ENCODE data around the gene SGSH.
A peak's percentile ranks its signal among the peaks of the same experiment; 100 is the strongest.

The SGSH gene

DNA sequence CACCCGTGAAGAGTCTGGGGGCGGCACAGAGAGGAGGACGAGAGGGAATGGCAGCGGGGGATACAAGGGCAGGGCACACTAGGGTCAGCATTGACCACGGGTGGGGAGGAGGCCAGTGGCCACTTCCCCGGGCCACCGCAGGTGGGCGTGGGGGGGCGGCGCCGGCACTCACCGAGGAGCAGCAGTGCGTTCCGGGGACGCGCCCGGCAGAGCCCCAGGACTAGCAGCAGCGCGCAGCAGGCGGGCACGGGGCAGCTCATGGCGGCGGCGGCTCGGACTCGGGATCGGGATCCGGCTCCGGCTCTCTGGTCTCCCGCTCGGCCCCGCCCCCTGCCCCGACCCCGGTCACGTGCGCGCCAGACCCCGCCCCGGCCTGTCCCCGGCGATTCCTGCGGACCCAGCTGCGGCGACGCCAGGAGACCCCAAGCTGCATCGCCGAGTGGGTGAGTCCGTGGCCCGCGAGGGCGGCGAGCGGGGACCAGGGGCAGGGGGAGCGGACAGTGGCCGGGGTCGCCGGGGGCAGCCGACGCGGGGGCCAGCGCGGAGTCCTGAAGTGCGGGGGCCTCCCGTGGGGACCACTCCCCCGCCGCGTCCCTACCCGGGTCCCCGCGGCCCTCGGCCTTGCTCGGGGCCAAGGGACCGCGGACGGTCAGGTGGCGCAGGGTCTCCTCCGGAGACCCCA lies at the start of gene SGSH, which contains the start of gene SLC26A11:
SGSH (minus strand) TSS at position 280 of the 682 bp plus-strand sequence; CDS start at position 260, 20 bp downstream.
SLC26A11 (plus strand) TSS at position 374 of the 682 bp plus-strand sequence. CDS start 1,134 bp downstream, outside the sequence.
- in situ Hi-C loops (cut with HindIII; ENCODE audit: low pct_unique_long_range_greater_than_20kb, low sequenced_read_pairs) = no loop called here
- peak; percentile 80 to 100 for DNase-seq (ENCODE audit: low read depth in 1 of 2, low spot score in 1 of 2)
- TF ChIP-seq JUND (IDR thresholded peaks at IDR 0.05; ENCODE audit: low read depth) = no peak

DNA sequence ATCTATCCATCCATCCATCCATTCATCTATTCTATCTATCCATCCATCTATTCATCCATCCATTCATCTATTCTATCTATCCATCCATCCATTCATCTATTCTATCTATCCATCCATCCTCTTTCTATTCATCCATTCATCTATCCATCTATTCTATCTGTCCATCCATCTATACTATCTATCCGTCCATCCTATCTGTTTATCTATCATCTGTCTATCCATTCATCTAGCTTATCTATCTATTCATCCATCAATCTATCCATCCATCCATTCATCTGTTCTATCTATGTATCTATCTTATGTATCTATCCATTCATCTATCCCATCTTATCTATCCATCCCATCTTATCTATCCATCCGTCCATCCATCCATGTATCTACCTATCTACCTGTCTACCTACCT lies 49.3 kb upstream of the SGSH start:
- in situ Hi-C loops (cut with HindIII; ENCODE audit: low pct_unique_long_range_greater_than_20kb, low sequenced_read_pairs) = no loop called here
- no peak for TF ChIP-seq JUND (IDR thresholded peaks at IDR 0.05; ENCODE audit: low read depth)
- DNase-seq (ENCODE audit: low read depth in 1 of 2, low spot score in 1 of 2) = no peak

DNA sequence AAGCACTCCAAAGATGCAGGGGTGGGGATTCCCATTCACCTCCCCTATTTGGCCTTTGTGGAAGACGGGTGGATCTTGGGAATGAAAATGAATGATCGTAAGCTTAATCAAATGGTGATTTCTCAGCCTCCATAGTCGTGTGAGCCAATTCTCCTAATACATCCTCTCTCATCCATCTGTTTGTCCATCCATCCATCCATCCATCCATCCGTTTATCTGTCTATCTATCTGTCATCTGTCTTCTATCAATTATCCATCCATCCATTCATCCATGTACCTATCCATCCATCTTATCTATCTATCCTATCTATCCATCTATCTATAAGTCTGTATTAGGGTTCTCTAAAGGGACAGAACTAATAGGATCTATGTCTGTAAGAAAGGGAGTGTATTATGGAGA lies 48.3 kb upstream of the SGSH start:
- in situ Hi-C loops (cut with HindIII; ENCODE audit: low pct_unique_long_range_greater_than_20kb, low sequenced_read_pairs) = no loop called here
- DNase-seq (ENCODE audit: low read depth in 1 of 2, low spot score in 1 of 2) = no peak
- TF ChIP-seq JUND (IDR thresholded peaks at IDR 0.05; ENCODE audit: low read depth) = no peak

DNA sequence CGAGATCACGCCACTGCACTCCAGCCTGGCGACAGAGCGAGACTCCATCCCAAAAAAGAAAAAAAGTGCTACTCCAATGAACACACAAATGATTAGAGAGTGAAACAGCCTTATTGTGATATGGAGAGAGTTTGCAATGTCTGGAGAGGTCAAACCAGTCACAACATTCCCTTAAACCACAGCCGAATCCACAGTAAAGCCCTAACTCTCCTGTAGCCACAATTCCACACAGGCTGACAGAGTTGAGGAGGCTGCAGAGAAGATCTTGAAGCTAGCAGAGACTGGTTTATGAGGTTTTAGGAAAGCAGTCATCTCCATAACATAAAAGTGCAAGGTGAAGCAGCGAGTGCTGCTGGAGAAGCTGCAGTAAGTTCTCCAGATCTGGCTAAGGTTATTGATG lies 47.3 kb upstream of the SGSH start:
- in situ Hi-C loops (cut with HindIII; ENCODE audit: low pct_unique_long_range_greater_than_20kb, low sequenced_read_pairs) = no loop called here
- TF ChIP-seq JUND (IDR thresholded peaks at IDR 0.05; ENCODE audit: low read depth) = no peak
- no peak for DNase-seq (ENCODE audit: low read depth in 1 of 2, low spot score in 1 of 2)

DNA sequence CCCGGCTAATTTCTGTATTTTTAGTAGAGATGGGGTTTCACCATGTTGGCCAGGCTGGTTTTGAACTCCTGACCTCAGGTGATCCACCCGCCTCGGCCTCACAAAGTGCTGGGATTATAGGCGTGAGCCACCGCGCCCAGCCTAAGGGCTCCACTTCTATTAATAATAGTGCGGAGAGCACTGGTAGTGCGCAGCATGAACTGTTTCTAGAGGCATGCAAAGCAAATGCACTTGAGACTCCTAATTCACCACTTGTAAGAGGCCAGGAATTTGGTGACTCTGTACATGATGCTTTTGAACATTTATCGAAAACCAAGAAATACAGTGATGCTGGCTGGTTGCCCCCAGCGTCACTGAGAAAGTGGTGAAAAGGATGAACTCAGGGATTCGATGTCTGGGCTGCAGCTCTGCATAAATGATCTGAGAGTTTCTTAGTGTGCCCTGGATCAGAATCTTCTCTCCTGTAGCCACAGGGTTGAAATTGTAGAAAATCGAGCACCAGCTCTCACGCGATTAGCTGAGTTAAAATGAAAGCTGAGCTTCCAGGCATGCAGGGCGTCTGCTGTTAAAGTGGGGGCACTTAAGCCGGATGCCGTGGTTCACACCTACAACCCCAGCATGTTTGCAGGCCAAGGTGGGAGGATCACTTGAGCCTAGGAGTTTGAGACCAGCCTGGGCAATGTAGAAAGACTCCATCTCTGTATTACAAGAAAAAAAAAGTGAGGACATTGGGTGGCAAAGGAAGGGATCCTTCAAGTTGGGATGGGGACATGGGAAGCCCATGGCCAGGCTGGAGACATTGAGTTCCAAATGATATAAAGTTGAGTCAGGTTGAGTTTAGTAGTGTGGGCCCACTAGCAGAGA lies 45.3 kb upstream of the SGSH start:
- TF ChIP-seq JUND (IDR thresholded peaks at IDR 0.05; ENCODE audit: low read depth) = no peak
- in situ Hi-C loops (cut with HindIII; ENCODE audit: low pct_unique_long_range_greater_than_20kb, low sequenced_read_pairs) = no loop called here
- no peak for DNase-seq (ENCODE audit: low read depth in 1 of 2, low spot score in 1 of 2)

DNA sequence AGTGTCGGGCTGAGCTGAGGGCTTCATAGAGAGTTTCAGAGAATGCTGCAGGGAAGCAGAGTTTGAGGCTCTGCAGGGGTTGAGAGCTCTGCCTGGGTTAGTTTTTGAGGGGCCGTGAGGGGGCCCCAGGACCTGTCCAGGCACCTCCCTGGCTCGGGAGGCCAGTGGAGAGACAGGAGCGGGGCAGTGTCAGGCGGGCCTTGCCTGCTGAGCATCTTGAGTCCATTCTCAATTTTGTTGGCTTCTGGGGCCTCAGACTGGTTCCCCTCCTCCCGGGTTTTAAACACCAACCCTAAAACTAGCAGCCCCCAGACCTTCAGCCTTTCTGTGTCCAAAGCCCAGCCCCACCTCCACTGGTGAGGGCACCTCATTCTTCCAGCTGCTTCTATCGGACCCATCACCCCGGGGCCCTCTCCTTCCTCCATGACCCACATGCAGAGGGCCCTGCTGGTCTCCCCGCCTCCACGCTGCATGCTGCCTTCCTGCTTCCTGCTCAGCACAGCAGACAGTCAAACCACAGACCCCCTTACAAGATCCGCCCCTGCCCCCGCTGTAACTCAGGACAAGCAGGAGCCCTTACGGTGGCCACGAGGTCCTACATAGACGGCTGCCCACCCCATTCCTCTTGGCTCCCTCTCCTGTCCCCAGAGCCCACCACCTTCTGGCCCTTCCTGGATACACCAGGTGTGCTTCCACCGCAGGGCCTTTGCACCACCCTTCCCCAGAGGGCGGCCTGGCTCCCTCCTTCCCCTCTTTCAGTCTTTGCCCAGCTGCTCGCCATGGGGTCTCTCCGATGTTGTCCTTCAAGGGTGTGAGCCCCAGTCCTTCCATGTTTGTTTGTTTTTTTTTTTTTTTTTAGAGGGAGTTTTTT lies 44.3 kb upstream of the SGSH start:
- in situ Hi-C loops (cut with HindIII; ENCODE audit: low pct_unique_long_range_greater_than_20kb, low sequenced_read_pairs) = no loop called here
- TF ChIP-seq JUND (IDR thresholded peaks at IDR 0.05; ENCODE audit: low read depth) = no peak
- no peak for DNase-seq (ENCODE audit: low read depth in 1 of 2, low spot score in 1 of 2)

DNA sequence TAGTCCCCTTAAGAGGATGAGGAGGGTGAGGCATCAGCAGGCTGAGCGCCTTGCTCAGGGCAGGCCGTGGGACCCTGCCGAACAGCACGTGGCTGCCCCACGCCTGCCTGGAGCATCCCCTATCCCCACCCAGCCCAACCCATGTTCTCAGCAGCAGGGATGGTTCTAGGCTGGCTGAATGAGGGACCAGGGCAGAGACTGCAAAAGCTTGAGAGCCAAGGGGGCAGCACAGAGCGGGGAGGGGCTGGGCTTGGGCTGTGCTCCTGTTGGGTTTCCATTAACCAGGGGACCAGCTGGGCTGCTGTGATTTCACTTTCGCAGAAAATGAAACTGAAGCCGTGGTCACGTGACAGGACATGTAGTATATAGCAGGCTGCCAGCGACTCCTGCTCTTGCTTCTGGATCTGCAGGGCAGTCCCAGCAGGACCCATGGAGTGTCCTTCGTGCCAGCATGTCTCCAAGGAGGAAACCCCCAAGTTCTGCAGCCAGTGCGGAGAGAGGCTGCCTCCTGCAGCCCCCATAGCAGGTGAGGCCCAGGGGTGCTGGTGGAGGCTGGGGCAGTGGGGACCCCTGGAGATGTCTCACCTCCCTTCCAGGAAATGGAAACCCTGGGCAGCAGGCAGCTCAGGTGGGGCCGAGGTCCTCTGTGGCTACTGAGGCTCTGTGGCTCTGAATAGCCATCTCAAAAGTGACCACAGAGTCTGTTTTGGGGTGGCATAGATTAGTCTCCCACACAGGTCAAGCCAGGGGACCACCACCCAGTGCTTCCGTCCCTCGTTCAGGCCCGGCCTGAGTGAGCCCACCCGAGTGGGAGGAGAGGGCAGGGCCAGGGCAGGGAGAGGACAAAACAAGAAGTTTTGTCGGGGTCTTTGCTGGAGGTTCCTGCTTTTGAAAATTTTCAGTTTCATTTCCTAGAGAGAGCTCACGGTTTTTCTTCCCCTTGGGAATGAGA lies 43.4 kb upstream of the SGSH start:
- TF ChIP-seq JUND (IDR thresholded peaks at IDR 0.05; ENCODE audit: low read depth) = no peak
- DNase-seq (ENCODE audit: low read depth in 1 of 2, low spot score in 1 of 2) = no peak

DNA sequence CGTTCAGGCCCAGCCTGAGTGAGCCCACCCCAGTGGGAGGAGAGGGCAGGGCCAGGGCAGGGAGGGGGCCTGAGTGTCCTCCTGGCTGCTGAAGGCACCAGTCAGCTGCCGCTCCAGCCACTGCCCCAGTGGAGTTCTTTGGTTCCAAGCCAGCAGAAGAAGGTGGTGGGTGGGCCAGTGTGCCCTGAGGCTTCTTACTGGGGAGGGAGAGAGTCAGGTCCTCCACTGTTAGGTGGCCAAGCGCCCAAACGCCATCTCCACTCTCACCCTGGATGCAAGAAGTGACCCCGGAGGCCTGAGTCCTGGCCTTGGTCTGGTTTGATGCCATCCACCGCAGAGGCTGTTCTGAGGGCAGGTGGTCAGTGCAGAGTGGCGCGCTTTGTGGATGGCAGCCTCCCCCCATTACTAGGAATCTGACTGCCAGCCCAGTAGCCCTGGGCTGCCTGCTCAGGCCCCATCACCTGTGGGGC lies 42.7 kb upstream of the SGSH start:
- in situ Hi-C loops (cut with HindIII; ENCODE audit: low pct_unique_long_range_greater_than_20kb, low sequenced_read_pairs) = no loop called here
- no peak for TF ChIP-seq JUND (IDR thresholded peaks at IDR 0.05; ENCODE audit: low read depth)
- DNase-seq (ENCODE audit: low read depth in 1 of 2, low spot score in 1 of 2) = no peak

More for the DNA sequence above, 43.4 kb upstream of the SGSH start:
- in situ Hi-C loops (cut with HindIII; ENCODE audit: low pct_unique_long_range_greater_than_20kb, low sequenced_read_pairs) = no loop called here

DNA sequence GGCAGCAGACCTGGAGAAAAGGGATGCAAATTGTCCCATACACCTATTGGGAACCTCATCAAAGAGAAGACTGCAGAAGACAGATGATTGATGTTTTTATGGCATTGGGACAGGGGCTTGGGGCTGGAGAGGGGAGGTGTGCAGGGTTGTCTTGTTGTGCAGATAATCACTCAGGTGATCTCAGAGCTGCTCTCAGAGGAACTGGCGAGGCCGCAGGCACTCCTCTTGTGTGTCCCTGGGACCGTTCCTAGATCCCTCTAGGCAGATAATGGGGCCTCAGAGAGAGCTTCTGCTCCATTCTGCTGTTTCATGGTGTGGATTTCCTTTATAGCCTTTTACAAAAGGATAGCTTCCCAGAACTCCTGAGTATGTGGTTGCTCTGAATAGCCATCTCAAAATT lies 42.2 kb upstream of the SGSH start:
- TF ChIP-seq JUND (IDR thresholded peaks at IDR 0.05; ENCODE audit: low read depth) = no peak
- in situ Hi-C loops (cut with HindIII; ENCODE audit: low pct_unique_long_range_greater_than_20kb, low sequenced_read_pairs) = no loop called here
- peak; percentile 51 to 73 for DNase-seq (ENCODE audit: low read depth in 1 of 2, low spot score in 1 of 2)

DNA sequence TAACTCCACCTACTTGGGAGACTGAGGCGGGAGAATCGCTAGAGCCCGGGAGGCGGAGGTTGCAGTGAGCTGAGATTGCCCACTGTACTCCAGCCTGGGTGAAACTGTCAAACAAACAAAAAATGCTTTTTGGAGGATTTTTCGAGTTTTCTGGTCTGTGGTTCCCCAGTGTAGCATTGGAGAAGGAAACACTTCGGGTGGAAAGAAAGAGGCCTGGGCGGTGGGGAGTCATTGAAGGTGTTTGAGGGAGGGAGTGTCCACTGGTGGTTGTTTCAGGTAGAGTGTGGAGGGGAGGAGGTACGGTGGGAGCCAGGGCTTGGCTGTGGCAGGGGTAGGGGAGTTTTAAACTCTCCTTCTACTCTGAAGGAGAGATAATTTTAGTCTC lies 41.8 kb upstream of the SGSH start:
- TF ChIP-seq JUND (IDR thresholded peaks at IDR 0.05; ENCODE audit: low read depth) = no peak
- in situ Hi-C loops (cut with HindIII; ENCODE audit: low pct_unique_long_range_greater_than_20kb, low sequenced_read_pairs) = no loop called here
- DNase-seq (ENCODE audit: low read depth in 1 of 2, low spot score in 1 of 2) = no peak

DNA sequence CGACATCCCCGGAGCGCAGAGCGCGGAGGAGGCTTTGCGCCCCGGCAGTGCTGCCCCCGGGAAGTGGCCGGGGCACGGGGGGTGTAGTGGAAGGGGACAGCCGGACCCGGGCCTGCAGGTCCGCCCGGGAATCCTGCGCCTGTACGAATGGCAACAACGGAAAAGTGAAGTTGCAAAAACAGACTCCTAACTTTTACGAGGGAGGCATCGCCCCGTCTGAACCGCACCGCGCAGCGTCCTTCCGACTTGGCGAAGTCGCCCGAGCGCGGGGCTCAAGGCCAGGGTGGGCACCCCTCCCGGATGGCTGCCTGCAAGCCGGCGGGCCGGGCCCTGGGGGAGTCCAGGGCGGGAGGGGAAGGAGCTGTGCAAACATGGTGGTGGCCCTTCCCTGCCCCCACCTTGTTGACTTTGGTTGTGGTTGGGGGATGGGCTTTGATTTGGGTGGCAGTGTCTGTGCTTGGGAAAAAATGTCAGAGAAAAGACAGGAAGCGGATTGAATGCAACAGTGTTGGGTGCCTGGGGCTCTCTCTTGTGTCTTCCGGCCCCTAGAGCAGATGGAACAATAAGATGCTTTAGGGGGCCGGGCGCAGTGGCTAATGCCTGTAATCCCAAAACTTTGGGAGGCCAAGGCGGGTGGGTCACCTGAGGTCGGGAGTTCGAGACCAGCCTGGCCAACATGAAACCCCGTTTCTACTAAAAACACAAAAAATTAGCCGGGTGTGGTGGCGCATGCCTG lies 41.2 kb upstream of the SGSH start:
- in situ Hi-C loops (cut with HindIII; ENCODE audit: low pct_unique_long_range_greater_than_20kb, low sequenced_read_pairs) = no loop called here
- TF ChIP-seq JUND (IDR thresholded peaks at IDR 0.05; ENCODE audit: low read depth) = no peak
- peak; percentile 74 to 77 for DNase-seq (ENCODE audit: low read depth in 1 of 2, low spot score in 1 of 2)

Data from T47D (cell line).